T1000 (cell line): Measurements from ENCODE around the gene KRTAP10-2.
"Not testable (repeated sequence)": the region's sequence is repeated elsewhere in the genome, so short reads cannot be mapped to it uniquely, and the experiment has no call there.

Experiments used
- DNase-seq: peaks from one replicate; lab custom pipeline; 2025; ENCODE audit warnings: mixed read lengths; lab: John Stamatoyannopoulos, UW

Gene KRTAP10-2

DNA sequence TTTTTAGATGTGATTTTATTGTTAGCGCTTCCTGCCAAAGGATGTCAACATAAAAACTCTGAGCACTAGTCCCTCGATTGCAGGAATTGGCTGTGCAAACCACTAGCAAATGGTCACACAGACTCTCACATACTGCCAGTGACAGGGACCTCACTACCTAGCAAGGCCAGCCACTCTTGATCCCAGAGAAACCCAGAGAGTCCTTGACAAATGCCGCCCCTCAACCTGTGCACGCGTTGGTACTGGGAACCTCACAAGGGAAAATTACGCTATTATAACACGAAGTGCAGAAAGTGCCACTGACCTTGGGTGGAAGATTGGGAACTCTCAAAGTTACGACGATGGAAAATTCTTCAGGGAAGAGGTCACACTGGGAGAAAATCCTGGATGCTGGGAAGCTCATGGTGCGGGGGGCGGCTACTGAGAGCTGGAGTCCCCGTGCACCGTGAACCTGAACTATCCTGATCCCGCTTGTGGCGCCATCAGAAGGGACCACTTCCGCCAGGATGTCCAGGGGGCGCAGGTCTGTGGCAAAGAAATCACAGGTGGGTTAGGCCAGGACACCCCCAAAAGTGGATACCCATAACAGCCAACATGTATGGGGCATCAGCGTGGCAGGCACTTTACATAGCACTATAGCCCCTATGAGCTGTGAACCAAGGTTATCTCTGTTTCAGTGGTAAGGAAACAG is 16.3 kb upstream of the KRTAP10-2 start:
- DNase-seq, result no peak

DNA sequence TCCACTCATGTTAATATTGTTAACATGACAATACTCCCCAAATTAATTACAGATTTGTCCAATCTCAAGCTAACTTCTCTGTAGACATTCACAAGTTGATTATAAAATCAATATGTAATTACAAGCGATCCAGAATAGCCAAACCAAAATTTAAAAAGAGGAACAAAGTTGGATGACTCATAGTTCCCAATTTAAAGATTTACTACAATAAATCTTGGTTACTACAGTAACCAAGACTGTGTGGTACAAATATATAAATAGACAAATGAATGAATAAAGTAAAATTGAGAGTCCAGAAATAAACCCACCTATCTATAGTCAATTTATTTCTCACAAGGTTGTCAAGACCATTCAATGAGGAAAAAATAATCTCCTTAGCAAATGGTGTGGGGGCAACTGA is 15.1 kb upstream of the KRTAP10-2 start:
- no peak for DNase-seq

DNA sequence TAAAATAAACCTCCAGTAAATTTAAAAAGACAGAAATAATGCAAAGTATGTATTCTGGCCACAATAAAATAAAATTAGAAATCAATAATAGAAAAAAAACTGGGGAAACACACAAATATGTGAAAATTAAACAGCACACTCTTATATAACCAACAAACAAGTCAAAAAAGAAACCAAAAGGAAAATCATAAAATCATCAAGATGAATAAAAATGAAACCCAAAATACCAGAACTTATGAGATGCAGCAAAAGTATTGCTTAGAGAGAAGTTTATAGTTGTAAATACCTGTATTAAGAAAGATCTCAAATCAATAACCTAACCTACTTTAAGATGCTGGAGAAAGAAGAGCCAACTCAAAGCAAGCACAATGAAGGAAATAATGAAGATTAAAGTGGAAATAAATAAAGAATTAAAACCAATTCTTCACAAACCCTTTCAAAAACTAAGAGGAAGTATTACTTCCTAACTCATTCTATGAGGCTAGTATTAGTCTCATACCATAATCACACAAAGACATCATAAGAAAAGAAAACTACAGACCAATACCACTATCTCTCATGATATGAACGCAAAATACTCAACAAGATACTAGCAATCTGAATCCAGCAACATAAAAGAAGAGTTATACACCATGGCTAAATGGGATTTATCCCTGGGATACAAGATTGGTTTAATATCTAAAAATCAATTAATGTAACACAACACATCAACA is 13.7 kb upstream of the KRTAP10-2 start:
- no peak for DNase-seq

DNA sequence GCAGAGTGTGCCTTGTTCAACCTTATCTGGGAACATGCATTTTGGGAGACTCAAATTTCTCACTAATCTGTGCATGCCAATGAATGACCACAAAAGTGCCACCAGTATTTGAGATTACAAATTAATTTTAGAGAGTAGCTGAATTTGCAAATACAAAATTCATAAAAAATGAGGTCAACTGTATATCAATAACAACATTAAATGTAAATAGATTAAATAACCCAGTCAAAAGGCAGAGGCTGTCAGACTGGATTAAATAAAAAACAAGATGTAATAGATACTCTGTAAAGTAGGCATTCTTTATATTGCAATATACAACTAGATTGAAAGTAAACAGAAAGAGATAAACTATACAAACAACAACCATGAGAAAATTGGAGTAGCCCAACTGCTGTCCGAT is 12.8 kb upstream of the KRTAP10-2 start:
- no peak for DNase-seq

DNA sequence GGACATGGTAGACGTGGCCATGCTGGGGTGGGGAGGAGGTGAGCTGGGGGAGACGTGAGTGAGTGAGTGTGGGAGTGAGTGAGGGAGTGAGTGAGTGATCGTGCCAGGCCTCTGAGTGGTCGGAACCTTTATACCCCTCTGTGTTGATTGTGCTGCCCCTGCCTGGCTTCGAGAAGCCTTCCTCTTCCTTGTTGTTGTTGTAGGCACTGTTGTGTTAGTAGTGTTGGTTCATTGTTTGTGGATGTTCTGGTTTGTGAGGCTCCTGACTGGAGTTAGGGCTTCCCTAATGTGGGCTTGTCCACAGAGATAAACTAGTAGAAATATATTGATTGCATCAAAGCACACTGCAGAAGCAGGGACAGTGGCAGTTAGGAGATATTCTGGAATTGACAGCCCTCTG is 7.4 kb upstream of the KRTAP10-2 start, which contains the start of gene KRTAP10-3:
Gene KRTAP10-3 (minus strand): TSS at position 101 of the 400 bp plus-strand sequence. CDS start 80 bp downstream, at position 21.
- DNase-seq, result no peak

DNA sequence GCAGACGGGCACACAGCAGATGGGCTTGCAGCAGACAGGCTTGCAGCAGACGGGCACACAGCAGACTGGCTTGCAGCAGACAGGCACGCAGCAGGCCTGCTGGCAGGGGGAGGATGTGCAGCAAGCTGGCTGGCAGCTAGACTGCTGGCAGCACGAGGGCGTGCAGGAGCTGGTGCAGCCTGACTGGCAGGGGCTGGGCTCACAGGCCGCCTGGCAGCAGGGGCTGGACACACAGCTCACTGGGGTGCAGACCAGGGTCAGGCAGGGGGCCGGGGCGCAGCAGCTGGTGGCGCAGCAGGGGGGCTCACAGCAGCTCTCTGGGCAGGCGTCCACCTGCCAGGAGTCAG is 7.0 kb upstream of the KRTAP10-2 start:
- DNase-seq, result not testable (repeated sequence)

DNA sequence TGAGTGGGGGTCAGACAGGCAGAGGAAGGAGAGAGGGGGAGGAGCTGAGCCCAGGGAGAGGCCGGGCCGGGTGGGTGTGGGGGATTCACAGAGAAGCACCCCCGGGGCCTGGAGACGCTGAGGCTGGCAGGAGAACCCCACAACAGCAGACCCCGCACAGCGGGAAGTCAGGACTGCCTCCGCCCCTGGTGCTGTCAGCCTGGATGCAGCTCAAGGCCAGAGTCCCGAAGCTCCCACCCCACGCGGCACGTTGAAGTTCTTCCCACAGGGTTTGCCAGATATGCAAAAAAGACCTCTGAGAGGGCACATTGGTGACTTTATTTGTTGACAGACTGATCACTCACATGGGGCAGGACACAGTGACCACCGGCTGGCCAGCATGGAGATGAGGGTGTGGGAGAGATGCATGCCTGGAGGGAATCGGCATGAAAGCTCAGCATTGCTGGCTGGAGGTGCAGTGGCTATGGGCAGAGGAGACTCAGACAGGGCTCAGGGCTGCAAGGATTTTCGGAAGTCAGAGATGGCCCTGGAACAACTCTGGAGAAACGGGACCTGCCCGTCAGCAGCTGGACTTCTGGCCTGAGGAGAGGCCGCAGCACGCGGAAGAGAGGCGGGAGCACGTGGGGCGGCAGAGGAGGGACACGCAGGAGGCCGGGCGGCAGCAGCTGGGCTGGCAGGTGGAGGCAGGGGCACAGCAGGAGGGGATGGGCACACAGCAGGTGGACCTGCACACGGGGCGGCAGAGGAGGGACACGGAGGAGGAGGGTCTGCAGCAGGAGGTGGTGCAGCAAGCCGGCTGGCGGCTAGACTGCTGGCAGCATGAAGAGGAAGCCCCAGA is 6.4 kb upstream of the KRTAP10-2 start:
- DNase-seq, result no peak

DNA sequence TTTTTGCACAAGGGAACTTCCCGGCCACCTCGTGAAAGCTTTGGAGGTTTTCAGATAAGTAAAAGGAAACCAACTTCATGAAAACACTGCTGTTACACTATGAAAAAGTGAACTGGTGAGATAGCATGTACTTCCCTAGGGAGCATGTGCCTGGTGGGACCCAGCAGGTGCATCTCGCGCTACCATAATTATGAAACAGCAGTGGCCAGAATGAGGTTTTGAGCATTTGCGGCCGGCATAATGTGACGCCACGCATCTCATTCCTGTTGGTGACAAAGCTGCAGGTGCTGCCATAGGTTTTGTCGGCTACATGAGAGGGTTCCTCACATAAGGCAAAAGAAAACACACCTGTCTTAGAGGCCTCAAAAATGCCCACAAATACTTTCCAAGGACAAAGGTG is 5.6 kb upstream of the KRTAP10-2 start:
- no peak for DNase-seq

DNA sequence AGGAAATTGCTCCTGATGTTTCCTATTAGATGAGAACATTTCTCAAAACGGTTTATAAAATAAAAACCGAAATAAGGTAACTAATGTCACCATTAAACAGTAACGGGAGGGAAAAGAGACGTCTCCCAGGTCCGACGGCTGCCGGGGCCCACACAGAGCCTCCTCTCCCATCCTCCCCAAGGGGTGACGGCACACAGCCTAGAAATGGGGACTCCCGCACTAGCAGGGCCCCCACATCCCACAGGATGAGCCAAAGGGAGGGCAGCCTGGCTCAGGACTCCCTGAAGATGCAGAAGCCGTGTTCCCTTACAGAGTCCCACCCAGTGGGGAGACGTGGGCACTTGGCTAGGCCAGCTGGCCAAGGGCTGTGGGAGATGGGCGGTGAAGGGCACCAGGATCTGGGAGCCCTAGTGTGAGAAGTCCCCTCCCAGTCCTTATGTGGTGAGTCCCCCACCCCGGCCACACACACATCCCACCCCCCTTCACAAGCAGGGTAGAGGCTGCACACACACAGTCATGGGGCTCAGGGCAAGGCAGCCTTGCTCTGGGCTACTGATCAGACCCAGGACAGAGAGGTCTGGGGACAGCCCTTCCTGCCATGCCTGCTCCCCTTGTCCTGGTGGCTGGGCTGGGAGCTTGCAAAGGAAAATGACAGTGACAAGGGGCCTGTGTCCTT is 4.0 kb upstream of the KRTAP10-2 start:
- DNase-seq, result no peak

DNA sequence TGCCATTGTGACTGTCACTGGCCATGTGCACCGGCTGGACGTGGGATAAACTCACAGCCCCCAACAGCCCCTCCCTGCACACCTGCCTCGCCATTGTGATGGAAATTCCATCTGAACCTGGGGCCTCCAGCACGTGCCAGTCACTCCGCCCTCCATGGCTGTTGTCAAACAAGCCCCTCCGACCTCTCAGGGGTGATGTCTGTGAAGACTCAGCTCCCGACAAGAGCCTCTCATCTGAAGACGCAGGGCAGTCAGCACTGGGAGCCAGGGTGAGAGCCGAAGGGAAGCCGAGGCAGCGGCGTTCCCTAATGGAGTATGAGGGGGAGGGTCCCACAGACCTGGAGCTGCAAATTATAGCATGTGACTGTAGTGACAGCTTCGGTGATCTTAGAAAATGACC is 1.4 kb upstream of the KRTAP10-2 start:
- no peak for DNase-seq

DNA sequence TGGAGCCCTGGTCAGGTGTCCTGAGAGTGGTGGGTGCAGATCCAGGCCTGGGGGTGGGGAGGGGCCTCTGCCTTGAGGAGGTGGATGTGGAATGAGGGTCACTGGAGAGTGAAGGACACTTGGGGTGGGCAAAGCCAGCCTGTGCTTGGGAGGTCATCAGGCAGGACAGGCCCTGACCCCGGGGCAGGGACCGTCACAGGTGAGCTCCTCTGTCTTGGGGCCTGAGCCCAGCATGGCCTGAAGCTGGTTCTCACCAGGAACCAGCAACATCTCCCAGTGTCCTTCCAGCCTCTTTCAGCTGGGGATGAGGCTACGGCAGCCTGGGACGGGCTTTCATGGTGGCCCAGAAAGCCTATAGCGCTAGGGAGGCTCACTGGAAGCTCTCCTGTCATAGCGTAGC is 831 bp upstream of the KRTAP10-2 start:
- DNase-seq, result no peak

DNA sequence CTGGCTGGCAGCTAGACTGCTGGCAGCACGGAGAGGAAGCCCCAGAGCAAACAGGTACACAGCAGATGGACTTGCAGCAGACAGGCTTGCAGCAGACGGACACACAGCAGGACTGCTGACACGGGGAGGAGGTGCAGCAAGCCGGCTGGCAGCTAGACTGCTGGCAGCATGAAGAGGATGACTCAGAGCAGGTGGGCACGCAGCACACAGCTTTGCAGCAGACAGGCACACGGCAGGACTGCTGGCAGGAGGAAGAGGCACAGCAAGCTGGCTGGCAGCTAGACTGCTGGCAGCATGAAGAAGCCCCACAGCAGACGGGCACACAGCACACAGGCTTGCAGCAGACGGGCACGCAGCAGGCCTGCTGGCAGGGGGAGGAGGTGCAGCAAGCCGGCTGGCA is 498 bp downstream of the KRTAP10-2 start:
- DNase-seq, result no peak

DNA sequence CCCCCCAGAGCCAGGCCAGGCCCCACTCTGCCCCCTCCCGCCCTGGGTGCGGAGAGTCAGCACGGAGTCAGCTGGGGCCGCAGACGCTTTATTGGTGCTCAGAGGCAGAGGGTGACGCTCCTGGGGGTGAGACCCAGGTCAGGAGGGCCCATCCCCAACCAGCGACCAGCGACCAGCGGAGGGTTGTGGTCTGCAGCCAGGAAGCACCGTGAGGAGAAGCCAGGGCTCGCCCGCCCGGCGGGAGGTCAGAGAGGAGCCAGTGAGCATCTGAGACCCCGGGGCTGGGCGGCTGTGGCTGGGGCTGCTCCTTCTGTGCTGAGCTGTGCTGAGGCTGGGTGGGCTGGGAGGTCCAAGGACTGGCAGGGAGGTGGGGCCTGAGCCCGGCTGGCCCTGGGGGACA is 1.0 kb downstream of the KRTAP10-2 start:
- DNase-seq, result not testable (repeated sequence)

DNA sequence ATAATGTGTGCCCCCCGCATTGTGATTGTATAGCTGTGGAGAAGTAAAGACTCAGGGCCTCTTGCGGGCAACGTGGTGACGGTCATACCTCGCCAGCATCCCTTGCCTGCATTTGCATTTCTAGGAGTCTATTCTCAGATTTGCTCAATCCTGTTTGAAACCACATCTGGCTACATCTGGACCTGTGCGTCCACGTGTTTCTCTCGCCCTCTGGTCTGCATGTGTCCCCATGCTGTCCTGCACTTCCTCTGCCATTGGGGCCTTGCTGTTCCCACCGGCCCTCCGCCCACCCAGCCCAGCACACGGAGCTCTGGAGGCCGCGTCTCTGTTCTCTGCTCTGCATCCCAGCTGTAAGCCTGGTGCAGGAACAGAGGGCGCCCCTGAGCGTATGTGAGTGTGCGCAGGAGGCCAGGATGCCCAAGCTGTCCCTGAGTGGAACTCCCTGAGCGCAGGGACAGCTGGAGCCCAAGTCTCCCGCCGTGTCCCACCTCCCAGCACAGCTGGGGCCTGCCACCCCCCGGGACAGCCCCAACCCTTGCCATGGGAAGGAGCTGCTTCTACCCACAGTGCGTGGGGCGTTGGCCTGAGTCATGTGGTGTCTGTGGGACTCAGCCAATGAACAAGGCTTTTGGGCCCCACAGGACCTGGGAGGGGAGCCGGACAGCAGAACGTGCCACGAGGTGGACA is 1.6 kb downstream of the KRTAP10-2 start:
- no peak for DNase-seq

DNA sequence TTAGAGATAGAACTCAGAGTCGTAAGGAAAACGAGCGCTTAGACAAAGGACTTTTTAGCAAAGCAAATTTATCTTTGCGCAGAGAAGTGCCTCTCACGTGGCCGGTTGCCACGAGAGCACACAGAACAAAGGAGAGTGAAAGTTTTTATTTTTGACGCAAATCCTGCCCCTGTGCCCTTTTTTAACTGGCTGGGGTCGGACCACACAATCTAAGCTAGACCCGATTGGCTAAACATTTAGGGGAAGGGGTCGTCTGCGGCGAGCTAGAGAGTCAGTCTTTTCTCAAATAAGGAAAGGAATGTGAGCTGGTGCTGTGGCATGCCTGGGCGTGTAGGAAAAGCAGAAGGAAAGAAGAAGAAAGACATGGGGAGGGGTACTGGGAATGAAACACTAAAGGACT is 2.4 kb downstream of the KRTAP10-2 start:
- DNase-seq, result no peak

DNA sequence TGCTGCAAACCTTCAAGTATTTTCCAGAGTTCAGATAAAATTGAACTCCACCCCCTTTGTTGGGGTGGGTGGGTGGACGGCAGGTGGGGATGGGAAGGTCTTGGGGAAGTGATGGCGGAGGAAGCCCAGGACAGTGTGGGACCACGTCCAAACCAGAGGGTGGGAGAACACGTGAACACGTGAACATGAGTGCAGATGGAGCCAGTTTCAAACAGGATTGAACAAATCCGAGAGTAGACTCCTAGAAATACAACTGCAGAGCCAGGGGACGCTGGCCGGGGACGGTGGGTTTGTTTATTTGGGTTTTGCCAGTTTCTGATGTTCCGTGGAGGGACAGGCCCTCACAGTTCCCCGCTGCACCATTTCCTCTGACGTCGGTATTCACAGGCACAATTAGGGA is 2.9 kb downstream of the KRTAP10-2 start:
- no peak for DNase-seq

DNA sequence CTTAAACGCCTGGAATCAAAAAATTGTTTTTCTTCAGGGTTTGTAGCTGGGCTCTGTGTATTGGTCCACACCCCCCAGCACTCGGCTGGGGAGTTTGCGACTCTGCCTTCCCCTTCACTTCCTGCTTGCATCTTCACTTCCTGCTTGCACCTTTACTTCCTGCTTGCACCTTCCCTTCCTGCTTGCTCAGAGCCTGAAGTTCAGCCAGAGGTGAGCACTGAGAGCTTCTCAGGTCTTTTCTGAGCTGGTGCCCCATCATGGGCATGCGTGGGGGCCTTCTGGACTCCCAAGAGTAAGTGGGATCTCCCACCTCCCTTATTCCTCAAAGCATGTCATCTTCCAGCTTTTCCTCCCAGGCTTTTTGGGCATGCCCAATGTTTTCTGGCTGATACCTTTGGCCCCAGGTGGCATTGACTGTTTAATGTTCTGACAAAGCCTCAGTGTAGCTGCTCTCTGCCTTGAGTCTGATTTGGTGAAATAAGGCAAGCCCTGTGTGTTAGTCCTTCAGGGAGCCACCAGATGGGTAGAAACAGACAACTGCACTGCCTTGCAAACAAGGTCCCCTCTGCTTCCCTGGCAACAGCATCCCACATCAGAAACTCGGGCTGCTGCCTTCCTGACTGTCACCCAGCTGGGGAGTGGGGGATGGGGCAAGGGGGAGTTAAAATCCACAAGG is 3.5 kb downstream of the KRTAP10-2 start:
- no peak for DNase-seq

DNA sequence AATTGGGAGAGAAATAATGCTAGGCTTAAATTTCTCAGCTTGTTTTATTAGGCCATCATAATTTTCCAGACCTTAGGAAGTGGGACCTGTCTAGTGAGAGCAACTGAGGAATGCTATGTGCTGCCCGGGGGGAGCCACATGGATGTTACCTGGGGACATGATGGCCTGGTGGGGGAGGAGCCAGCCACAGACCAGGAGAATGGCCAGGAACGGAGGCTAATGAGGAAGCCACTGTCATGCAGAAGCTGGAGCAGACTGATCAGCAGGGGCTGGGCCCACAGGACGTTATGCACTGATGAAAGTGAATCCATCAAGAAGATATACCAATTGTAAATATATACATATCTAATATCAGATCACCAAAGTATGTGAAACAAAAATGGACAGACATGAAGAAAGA is 6.7 kb downstream of the KRTAP10-2 start:
- DNase-seq, result no peak

DNA sequence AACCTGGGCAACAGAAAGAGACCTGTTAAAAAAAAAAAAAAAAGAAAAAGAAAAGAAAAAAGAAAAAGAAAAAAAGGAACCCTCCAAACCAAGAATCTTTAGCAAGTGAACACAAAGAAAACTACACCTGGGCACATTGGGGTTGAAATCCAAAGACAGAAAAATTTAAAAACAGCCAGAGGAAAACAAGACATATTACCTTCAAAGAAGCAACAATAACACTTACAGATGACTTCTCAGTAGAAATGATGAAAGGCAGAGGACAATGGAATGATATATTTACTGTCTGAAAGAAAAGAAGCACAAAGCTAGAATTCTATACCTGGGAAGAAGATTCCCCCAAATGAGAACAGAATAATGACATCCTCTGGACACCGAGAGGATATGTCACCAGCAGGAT is 8.6 kb downstream of the KRTAP10-2 start:
- DNase-seq, result no peak

DNA sequence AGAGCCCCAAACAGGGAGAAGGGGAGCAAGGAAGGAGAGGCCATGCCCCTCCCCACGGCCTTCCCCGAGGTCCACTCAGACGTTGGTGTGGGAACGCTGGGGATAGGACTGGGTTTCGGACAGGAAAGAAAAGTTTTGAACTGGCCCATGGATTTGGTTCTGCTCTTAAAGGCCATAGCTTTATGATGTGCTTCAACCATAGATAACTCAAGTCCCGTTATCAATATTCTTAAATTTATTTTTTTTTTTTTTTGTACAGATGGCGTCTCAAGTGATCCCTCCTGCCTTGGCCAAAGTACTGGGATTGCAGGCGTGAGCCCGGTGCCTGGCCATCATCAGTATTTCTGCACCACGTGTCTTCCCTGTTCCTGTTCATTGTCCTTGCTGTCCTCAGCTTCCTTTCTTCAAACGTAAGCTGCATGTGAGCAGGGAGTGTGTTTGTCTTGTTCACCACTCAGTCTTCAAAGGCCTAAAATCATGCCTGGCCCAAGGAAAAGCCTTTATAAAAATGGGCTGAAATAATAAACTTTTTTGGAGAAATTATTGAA is 10.5 kb downstream of the KRTAP10-2 start:
- no peak for DNase-seq
